LoVo (cell line): Measurements from ENCODE around the gene DTWD2.
"Not testable (repeated sequence)": the region's sequence is repeated elsewhere in the genome, so short reads cannot be mapped to it uniquely, and the experiment has no call there.

ENCODE experiments used
- DNase-seq: peaks from one replicate; pipeline ENCODE4 v3.0.0-alpha.2; 2016; ENCODE audit warnings: low spot score

DTWD2 gene

DNA sequence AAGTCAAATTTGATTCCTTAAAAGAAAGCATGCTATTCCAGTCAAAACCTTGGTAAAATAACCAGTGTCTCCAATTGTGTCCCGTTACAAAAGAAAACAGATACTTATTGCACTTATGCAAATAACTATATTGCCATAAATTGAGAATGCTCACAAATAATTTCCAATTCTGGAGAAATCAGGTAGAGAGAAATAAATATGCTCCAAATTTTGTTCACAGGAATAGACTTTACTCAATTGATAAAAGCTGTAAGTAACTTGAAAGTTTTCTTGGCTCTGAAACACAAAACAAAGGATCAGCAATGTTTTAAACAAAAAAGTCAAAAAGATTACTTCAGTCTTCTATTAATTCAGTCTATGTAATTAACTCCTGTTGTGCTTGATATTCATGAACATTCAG, 7.8 kb upstream of the DTWD2 start:
- no peak for DNase-seq

DNA sequence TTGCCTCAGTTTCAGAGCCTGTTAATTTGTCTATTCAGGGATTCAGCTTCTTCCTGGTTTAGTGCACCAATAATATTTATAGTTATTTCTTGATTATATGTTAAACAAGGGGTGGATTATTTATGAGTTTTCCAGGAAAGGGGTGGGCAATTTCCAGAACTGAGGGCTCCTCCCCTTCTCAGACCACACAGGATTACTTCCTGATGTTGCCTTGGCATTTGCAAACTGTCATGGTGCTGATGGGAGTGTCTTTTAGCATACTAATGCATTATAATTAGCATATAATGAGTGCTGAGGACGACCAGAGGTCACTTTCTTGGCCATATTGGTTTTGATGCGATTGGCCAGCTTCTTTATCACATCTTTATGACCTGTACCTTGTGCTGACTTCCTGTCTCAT, 6.2 kb upstream of the DTWD2 start:
- no peak for DNase-seq

DNA sequence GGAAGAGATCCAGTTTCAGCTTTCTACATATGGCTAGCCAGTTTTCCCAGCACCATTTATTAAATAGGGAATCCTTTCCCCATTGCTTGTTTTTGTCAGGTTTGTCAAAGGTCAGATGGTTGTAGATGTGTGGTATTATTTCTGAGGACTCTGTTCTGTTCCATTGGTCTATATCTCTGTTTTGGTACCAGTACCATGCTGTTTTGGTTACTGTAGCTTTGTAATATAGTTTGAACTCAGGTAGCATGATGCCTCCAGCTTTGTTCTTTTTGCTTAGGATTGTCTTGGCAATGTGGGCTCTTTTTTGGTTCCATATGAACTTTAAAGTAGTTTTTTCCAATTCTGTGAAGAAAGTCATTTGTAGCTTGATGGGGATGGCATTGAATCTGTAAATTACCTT, 4.8 kb upstream of the DTWD2 start:
- not testable (repeated sequence) for DNase-seq

DNA sequence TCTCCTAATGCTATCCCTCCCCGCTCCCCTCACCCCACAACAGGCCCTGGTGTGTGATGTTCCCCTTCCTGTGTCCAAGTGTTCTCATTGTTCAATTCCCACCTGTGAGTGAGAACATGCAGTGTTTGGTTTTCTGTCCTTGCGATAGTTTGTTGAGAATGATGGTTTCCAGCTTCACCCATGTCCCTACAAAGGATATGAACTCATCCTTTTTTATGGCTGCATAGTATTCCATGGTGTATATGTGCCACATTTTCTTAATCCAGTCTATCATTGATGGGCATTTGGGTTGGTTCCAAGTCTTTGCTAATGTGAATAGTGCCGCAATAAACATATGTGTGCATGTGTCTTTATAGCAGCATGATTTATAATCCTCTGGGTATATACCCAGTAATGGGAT, 3.7 kb upstream of the DTWD2 start:
- not testable (repeated sequence) for DNase-seq

DNA sequence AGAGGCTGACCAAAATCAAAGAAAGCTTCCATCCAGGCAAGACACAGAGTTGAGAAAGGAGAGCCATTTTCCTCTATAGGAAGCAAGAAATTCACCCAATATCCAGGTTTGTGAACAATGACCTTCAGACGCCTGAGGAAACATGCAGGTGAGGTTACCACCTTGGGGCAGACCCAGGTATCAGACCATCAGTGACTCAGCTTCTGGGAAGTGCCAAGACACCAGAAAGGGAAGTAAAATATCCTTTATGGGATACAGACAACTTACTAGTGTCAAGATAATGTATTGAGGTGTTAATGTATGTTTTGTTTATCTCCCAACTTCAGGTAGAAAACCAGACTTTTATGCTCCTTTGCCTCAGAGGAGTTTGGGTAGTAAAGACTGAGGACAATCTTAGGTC, 2.2 kb upstream of the DTWD2 start:
- no peak for DNase-seq

DNA sequence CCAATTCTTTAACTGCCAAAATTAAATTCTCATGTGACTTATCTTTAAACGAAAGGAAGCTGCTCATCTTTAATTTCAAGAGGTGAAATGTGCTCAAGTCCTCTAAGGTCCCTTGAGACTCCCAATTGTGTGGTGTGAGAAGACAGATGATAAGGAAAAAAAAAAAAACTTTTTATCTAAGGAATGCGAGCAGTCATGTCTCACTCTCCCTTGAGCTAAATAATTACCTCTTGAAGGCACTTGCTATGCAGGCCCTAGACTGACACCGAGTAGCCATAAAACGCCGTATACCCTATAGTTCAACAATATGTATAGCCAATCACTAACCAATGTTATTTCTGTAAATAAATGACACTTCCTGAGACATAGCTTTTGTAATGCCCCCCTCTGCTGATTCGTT, 1.5 kb upstream of the DTWD2 start:
- no peak for DNase-seq

DNA sequence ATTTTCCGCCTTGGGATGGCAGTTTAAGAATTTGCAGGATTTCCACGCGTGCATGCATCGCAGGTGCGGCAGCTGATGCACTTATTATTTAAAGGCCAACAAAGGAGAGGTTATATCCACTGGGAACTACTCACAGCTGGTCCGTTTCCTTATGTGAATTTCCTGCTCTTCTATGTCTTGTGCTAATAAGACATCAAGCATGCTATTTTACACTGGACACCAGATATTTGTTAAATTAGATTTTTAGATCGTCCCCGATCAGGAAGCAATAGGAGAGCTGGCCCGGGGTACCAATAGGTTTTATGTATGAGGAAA, 476 bp upstream of the DTWD2 start:
- DNase-seq: no peak

DNA sequence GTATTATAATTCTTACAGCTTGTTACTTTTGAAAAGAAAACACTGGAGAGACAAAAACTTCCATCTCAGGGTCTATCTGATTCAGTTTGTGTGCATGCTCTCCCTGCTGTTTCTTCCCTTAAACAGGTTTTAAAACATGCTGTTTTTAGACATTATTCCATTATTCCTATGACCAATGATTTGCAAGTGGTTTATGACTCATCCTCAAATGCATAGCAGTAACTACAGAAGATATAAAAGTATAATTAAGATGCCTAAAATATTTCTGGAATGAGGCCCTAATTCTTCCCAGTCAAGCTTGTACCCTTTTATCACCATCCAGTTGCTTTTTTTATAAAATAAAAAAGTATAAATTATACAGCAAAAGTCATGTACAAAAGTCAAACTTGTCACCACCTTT, 3.7 kb downstream of the DTWD2 start:
- DNase-seq: no peak

DNA sequence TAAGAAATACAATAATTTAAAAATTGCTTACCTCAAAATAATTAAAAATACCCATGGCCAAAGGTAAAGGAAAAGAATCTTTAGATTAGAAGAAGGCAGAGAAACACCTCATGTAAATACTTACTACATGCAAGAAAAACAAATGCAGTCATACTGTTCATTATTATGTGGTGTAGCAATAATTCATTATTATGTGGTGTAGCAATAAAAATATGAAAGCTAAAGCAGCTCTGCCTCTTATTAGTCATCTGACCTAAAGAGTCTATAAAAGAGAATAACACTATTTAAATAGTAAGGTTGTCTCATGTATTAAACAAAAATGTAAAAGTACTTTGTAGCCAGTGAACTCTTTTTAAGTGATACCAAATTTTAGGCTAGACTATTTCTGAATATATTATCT, 6.6 kb downstream of the DTWD2 start:
- no peak for DNase-seq

DNA sequence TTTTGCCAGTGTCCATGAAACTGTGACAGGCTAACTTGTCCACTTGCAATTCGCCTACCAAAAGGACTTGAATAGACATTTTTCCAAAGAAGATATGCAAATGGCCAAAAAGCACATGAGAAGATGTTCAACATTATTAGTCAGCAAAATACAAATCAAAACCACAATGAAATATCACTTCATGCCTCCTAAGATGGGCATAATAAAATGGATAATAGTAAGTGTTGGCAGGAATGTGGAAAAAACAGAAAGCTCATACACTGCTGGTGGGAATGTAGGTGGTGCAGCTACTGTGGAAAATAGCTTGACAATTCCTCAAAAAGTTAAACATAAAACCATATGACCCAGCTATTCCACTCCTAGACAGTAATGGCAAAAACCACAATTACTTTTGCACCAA, 7.9 kb downstream of the DTWD2 start:
- DNase-seq: no peak

DNA sequence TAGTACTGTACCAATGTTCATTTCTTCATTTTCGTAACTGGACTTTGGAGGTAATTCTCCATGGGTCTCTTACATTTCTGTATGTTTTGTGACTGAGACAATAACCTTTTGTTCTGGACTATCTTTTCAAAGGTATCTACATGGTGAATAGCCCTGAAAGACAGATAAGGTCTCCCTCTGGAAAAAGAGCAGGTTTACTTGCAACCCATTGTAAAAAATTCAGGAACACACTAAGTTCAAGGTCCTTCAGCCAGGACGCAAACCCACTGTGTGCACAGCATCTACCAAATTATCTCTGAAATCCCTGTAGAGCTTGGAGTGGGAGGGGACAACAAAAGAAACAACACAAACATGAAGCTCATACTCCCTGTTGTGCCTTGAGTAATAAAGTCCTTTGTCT, 8.3 kb downstream of the DTWD2 start:
- DNase-seq: no peak

DNA sequence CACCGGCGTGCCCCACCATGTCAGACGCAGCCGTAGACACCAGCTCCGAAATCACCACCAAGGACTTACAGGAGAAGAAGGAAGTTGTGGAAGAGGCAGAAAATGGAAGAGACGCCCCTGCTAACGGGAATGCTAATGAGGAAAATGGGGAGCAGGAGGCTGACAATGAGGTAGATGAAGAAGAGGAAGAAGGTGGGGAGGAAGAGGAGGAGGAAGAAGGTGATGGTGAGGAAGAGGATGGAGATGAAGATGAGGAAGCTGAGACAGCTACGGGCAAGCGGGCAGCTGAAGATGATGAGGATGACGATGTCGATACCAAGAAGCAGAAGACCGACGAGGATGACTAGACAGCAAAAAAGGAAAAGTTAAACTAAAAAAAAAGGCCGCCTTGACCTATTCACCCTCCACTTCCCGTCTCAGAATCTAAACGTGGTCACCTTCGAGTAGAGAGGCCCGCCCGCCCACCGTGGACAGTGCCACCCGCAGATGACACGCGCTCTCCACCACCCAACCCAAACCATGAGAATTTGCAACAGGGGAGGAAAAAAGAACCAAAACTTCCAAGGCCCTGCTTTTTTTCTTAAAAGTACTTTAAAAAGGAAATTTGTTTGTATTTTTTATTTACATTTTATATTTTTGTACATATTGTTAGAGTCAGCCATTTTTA, 14.4 kb downstream of the DTWD2 start:
- not testable (repeated sequence) for DNase-seq

DNA sequence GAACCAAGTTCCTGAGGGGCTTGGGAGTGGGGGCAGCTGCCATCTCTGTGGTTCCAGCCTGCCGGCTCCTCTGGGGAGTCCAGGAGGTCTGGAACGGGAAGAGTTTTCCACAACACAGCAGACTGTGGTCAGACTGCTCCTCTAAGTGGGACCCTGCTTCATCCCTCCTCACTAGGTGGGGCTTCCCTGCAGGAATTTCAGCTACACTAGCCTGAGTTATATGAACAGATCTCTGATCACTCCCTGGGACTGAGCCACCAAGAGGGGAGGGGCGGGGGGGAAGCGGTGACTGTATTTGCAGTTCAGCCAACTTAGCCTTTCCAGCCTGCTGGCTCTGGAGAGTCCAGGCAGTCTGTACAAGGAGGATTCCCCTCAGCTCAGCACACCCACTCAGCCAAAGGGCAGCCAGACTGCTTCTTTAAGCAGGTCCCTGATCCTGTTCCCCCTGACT, 19.4 kb downstream of the DTWD2 start:
- DNase-seq: no peak

DNA sequence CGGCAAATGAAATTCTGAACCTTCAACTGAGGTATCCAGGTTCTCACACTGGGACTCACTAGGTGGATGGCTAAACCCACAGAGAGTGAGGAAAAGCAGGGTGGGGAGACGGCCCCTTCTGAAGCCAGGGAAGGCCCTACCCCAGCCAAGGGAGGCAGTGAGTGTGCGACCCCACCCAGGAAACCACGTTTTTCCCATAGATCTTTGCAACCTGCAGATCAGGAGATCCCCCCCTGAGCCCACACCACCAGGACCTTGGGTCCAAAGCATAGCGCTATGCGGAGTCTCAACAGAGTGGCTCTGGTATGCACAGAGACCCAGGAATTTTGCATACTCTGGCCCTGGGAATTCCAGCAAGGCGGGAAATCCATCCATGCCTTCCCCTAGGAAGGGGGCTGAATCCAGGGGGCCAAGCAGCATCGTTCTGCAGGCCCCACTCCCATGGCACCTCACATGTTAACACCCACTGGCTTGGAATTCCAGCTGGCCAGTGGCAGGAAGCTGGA, 19.9 kb downstream of the DTWD2 start:
- DNase-seq: no peak

DNA sequence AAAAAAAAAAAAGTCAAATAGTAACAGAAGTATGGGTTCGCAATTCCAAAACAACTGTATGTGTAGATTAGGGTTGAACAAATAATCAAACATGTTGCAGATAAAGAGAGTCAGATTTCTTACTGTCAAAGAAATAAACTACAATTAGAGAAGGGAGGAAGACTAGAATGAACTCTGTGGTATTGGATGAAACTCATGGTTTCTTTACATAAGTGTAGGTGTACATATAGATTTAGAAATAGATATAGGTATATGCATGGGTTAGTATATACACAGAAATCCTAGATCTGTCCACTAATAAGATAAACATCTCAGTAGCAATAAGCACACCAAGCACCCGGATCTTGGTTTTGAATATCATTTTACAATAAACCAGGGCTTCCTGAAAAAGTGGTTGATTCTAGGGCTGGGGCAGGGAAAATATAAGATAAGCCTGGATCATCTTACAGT, 21.3 kb downstream of the DTWD2 start:
- DNase-seq: no peak

DNA sequence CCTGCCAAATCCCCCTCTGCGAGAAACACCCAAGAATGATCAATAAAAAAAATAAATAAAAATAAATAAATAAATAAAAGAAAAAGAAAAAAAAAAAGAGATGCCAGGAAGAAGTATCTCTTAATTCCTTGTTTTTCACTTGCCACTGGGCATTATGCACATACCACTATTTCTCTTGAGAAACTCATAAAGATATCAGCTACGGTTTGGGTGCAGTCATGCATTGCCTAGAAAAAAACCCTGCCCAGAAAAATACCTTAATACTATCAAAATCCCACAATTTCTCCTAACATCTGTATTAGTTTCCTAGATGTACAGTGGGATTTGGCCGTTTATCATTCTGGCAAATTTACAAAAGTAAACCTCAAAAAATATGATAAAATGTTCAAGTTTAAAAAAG, 22.5 kb downstream of the DTWD2 start:
- DNase-seq: no peak

DNA sequence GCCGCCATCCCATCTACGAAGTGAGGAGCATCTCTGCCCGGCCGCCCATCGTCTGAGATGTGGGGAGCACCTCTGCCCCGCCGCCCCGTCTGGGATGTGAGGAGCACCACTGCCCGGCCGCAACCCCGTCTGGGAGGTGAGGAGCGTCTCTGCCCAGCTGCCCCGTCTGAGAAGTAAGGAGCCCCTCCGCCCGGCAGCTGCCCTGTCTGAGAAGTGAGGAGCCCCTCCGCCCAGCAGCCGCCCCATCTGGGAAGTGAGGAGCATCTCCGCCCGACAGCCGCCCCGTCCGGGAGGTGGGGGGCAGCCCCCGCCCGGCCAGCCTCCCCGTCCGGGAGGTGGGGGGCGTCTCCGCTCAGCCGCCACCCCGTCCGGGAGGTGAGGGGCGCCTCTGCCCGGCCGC, 23.4 kb downstream of the DTWD2 start:
- DNase-seq: not testable (repeated sequence)

DNA sequence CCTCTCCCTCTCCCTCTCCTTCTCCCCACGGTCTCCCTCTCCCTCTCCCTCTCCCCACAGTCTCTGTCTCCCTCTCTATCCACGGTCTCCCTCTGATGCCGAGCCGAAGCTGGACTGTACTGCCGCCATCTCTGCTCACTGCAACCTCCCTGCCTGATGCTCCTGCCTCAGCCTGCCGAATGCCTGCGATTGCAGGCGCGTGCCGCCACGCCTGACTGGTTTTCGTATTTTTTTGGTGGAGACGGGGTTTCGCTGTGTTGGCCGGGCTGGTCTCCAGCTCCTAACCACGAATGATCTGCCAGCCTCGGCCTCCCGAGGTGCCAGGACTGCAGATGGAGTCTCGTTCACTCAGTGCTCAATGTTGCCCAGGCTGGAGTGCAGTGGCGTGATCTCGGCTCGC, 24.0 kb downstream of the DTWD2 start:
- DNase-seq: not testable (repeated sequence)

DNA sequence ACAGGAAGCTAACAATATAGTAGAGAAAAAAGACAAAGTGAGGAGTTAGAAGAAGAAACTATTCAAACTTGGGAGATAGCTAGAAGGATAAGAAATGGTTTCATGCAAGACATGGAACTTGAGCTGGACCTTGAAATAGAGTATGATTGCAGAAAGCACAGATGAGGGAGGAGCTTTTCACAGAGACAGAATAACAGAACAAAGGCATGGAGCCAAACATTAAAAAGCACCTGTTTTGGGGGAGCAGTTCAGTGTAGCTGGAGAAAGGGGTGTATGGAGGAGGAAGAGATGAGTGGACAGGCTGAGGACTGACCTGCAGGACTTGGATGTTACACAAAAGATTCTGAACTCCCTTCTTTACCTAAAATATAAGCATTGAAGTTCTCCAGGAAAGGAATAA, 25.2 kb downstream of the DTWD2 start:
- DNase-seq: no peak

DNA sequence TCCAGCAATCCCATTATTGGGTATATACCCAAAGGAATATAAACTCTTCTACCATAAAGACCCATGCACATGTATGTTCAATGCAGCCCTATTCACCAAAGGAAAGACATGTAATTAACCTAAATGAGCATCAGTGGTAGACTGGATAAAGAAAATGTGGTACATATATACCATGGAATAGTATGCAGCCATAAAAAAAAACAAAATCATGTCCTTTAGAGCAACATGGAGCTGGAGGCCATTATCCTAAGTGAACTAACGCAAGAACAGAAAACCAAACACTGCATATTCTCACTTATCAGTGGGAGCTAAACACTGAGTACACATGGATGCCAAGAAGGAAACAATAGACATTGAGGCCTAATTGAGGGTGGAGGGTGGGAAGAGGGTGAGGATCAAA, 27.8 kb downstream of the DTWD2 start:
- no peak for DNase-seq

DNA sequence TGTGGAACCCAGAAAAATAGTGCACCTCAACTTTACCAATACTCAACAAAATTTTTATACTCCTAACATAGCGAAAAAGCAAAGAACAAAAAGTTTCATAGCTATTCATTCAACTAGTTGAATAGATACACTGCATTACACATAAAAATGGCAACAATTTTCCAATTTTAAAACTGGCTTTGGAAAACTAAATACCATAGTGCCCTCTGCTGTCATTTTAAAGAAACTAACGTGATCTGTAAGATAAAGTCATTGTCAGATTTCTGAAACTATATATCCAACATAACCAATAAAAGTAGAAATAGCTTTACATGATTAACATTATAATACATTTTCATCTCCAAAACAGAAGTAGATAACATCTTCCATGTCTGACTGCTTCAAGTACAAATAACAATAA, 31.6 kb downstream of the DTWD2 start:
- DNase-seq: no peak

DNA sequence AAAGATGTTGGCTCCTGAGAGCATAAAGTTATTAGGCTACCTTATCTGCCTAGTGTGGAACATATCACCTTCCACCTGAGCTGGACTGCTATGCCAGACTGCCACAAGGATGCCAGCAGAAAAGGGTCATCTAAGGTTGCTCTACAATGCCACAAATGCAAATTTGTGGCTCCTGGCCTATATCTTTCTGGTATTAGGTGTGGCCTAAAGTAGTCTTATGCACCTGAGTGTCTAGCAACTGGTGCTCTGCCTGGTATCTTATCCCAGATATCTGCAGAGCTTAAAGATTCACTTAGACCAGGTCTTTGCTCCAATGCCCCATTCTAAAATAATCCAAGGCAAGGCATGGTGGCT, 34.7 kb downstream of the DTWD2 start:
- DNase-seq: no peak

DNA sequence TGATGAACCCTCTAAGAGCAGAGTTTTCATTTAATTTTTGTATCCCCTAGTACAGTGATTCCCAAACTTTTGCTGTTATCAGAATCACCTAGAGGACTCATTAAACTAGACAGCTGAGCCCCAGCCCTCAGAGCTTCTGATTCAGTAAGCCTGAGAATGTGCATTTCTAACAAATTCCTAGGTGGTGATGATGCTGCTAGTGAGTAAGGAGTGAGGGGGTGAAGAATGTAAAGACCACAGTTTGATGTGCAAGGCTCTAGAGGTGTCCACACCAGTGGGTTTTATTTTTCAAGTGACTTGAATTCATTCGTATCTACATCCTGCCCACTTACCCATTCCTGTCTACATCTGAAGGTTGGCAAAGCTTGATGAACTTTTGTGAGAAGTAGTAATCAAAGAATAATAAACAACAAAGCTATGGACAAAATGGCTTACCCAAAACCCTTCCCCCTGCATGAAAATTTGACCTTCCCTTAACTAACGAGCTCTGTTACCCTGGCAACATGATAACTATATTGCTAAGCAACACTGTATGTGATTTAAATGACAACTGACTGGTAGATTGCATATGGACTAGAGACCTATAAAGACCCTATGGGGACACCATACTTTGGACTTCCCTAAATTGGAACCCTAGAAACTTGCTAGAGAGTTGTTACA, 35.2 kb downstream of the DTWD2 start:
- DNase-seq: no peak

DNA sequence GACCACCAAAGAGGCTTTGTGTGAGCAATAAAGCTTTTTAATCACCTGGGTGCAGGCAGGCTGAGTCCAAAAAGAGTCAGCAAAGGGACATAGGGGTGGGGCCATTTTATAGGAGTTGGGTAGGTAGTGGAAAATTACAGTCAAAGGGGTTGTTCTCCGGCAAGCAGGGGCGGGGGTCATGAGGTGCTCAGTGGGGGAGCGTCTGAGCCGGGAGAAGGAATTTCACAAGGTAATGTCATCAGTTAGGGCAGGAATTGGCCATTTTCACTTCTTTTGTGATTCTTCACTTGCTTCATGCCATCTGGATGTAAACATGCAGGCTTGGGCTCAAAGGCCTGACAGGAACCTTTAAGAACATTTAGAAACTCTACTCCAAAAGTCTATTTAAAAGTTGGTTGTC, 36.0 kb downstream of the DTWD2 start:
- DNase-seq: not testable (repeated sequence)
